ENCODE results near the gene CPSF3. TPM values are rescaled to one million over a fixed set of nuclear protein-coding genes. Genes with fewer than 3 reads are reported as not detected.

Gene CPSF3
- total and polyA plus RNA-seq, 2 of the 4 experiments (the other 2 are of a cell fraction), result 29.2 to 64.5 TPM

DNA sequence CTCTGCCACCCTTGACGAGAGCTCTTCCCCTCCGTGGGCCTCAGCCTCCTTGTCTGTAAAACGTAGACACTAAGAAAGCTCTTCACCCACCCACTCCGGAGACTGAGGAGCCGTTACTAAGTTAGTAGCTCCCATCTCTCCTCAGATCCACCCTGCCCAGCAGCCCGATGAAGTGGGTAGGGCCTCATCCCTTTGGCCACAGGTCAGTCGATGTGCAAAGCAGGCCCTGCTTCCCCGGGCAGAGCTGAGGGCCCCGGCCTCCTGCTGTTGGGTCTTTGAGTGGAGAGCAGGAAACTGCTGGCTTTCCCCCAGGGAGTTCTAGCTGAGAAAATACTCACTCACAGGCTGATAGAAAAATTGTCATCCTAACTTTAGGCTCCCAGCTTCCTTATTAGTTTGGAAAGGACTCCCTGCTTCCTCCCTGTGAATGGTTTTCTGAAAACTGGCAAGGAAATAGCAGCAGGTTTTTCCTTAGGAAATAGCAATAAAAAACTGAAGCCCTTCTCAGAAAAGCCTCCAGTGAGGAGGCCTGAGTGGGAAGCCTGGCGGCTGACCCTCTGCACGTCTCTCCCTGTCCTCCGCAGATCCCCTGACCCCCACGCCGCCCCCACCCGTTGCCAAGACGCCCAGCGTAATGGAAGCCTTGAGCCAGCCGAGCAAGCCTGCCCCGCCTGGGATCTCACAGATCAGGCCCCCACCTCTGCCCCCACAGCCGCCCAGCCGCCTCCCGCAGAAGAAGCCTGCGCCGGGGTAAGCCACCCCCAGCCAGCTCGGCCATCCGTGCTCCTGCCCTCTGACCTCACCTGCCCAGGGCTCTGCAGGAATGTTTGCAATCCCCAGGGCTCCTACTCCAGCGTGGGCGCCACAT, 30.3 kb upstream of the CPSF3 start:
- dilution Hi-C loops (cut with HindIII; ENCODE audit: low sequenced_read_pairs, unreplicated experiment), result no loop called here
- Histone ChIP-seq H3K14ac (replicated peaks; ENCODE audit: low read depth, low read length) (no peak overlapping the region), H3K4me2 (ENCODE audit: low read depth, low read length) (no peak overlapping the region), H4K8ac (ENCODE audit: low read depth in 2 of 2, low read length in 2 of 2) (no peak overlapping the region), H3K23ac (ENCODE audit: low read depth, low read length) (no peak overlapping the region), H2AFZ (replicated peaks; ENCODE audit: low read length, poor library complexity) (no peak overlapping the region), H3K9me1 (ENCODE audit: insufficient read depth, low read length) (no peaks in the 10 kb centered on the region), H3K18ac (ENCODE audit: low read depth, low read length) (no peak overlapping the region), H3K4me3 (ENCODE audit: insufficient read depth, low read depth, low read length) (no peak overlapping the region), H4K5ac (ENCODE audit: low read depth, low read length) (no peak overlapping the region), H3K36me3 (ENCODE audit: control insufficient read depth, insufficient read depth, low read length) (peaks cover 45% of the 10 kb centered on the region), H3K9ac (ENCODE audit: low read depth, low read length) (no peak overlapping the region), H2AK5ac (ENCODE audit: low read depth, low read length) (no peak overlapping the region), H3K4ac (ENCODE audit: low read depth, low read length) (no peak overlapping the region), H3K9me3 (ENCODE audit: control insufficient read depth, insufficient read depth, low read length) (no peaks in the 10 kb centered on the region), H2AK9ac (replicated peaks; ENCODE audit: low read depth, low read length, poor library complexity) (no peak overlapping the region), H4K20me1 (ENCODE audit: insufficient read depth, low read length) (peaks cover 4% of the 10 kb centered on the region), H2BK120ac (ENCODE audit: low read depth, low read length) (no peak overlapping the region), H3K79me1 (ENCODE audit: low read depth in 1 of 2, low read length in 2 of 2) (peaks cover 0 to 36% of the 10 kb centered on the region in 2 experiments; a peak in 3 of 4 replicates), H3K4me1 (ENCODE audit: control insufficient read depth, insufficient read depth, low read length) (no peaks in the 10 kb centered on the region), H4K91ac (ENCODE audit: insufficient read depth, low read depth, low read length) (no peak overlapping the region), H3K27me3 (ENCODE audit: control insufficient read depth, insufficient read depth, low read length) (no peaks in the 10 kb centered on the region), H3K56ac (ENCODE audit: extremely low read depth, insufficient read depth, low read length) (no peak overlapping the region), H2BK15ac (ENCODE audit: low read depth, low read length) (no peak overlapping the region), H3K27ac (ENCODE audit: insufficient read depth, low read length) (no peak overlapping the region), H2BK5ac (ENCODE audit: low read depth, low read length, poor library complexity, severe bottlenecking) (no peak overlapping the region), H2BK20ac (ENCODE audit: low read depth, low read length) (no peak overlapping the region)
- no TSS peak for BruUV-seq (replicated peaks)
- ChIA-PET CTCF (no interaction called here), POLR2A (ENCODE audit: unreplicated experiment) (no interaction called here)
- intact Hi-C loops (cut with micrococcal nuclease), result no loop called here
- TF ChIP-seq CHD1 (IDR thresholded peaks at IDR 0.05; ENCODE audit: low read depth, low read length) (no peak), FOS (IDR thresholded peaks at IDR 0.05; ENCODE audit: low read depth, low read length) (no peak)
- ATAC-seq (ENCODE audit: low read depth) (no peak), DNase-seq (no peak)
- 80% methylated on average over 14 of the region's 28 CpGs; no CpG with 5 or more reads in 1 of the 2 experiments for WGBS, 2 experiments (ENCODE audit: extremely low coverage in 2 of 2, insufficient read length in 1 of 2)
- in situ Hi-C loops (cut with MboI; ENCODE audit: low sequenced_read_pairs), result no loop called here

All from IMR-90 (cell line).